Kidney epithelial cell (primary cell): Measurements from ENCODE around the gene TARP.

ENCODE experiments used
- DNase-seq: peaks from one replicate; pipeline ENCODE4 v3.0.0-alpha.2; 2010; ENCODE audit warnings: low read depth
- H3K27me3 ChIP-seq: 2 replicates; pipeline ENCODE4 v1.6.0; 2011; ENCODE audit warnings: low read length; ENCODE audit not compliant: control insufficient read depth, insufficient read depth
- H3K36me3 ChIP-seq: 2 replicates; pipeline ENCODE4 v1.5.1; 2011; ENCODE audit warnings: low read length; ENCODE audit not compliant: control insufficient read depth, insufficient read depth
- H3K4me3 ChIP-seq: 2 replicates; pipeline ENCODE4 v1.5.1; 2011; ENCODE audit warnings: low read depth, mild to moderate bottlenecking, control low read depth, low read length
- CTCF ChIP-seq: IDR thresholded peaks from 2 replicates; pipeline ENCODE4 v1.5.1; 2011; ENCODE audit warnings: mild to moderate bottlenecking, moderate library complexity, low read length, control low read depth, inconsistent platforms; ENCODE audit not compliant: insufficient read depth, poor library complexity, severe bottlenecking

Gene TARP

GRCh38 chr7:38284553-38284952 is 11.1 kb upstream of the TARP start:
- Histone ChIP-seq H3K36me3 (no peaks in the 10 kb centered on the region), H3K4me3 (no peak overlapping the region), H3K27me3 (no peaks in the 10 kb centered on the region)
- DNase-seq = no peak
- TF ChIP-seq CTCF = no peak

GRCh38 chr7:38283809-38284208 is 10.4 kb upstream of the TARP start:
- no peaks in the 10 kb centered on the region for H3K36me3 ChIP-seq
- no peak for TF ChIP-seq CTCF
- no peak for DNase-seq
- H3K27me3 ChIP-seq = no peaks in the 10 kb centered on the region
- no peak overlapping the region for H3K4me3 ChIP-seq

GRCh38 chr7:38283107-38283506 is 9.7 kb upstream of the TARP start:
- no peak for DNase-seq

GRCh38 chr7:38282081-38282480 is 8.6 kb upstream of the TARP start:
- no peak overlapping the region for H3K4me3 ChIP-seq
- DNase-seq = no peak
- H3K36me3 ChIP-seq = no peaks in the 10 kb centered on the region
- no peaks in the 10 kb centered on the region for H3K27me3 ChIP-seq
- no peak for TF ChIP-seq CTCF

More at GRCh38 chr7:38283107-38283506, 9.7 kb upstream of the TARP start:
- no peaks in the 10 kb centered on the region for H3K27me3 ChIP-seq
- TF ChIP-seq CTCF = no peak
- no peaks in the 10 kb centered on the region for H3K36me3 ChIP-seq
- no peak overlapping the region for H3K4me3 ChIP-seq

- H3K36me3 ChIP-seq = no peaks in the 10 kb centered on the region
- no peak overlapping the region for H3K4me3 ChIP-seq
- no peaks in the 10 kb centered on the region for H3K27me3 ChIP-seq
- DNase-seq = no peak
- no peak for TF ChIP-seq CTCF
Observed at GRCh38 chr7:38281266-38281665, 7.8 kb upstream of the TARP start.

GRCh38 chr7:38280707-38281106 is 7.3 kb upstream of the TARP start:
- DNase-seq = no peak
- Histone ChIP-seq H3K27me3 (no peaks in the 10 kb centered on the region), H3K4me3 (no peak overlapping the region), H3K36me3 (no peaks in the 10 kb centered on the region)
- no peak for TF ChIP-seq CTCF
